H9 (cell line): Measurements from ENCODE around the gene UNC5C. TPM values are rescaled to one million over a fixed set of nuclear protein-coding genes. Genes with fewer than 3 reads are reported as not detected.

Source experiments
- DNase-seq: peaks from one replicate; pipeline ENCODE4 v3.0.0-alpha.2; 2017
- H2AFZ ChIP-seq: one replicate; pipeline ENCODE4 v1.6.1; 2013; ENCODE audit warnings: mild to moderate bottlenecking, low read length, control low read depth, moderate library complexity
- H2AK5ac ChIP-seq: 2 replicates; pipeline ENCODE4 v1.6.1; 2013; ENCODE audit warnings: low read length, control low read depth, mixed read lengths; ENCODE audit not compliant: insufficient read length
- H2BK120ac ChIP-seq: one replicate; pipeline ENCODE4 v1.6.1; 2013; ENCODE audit warnings: low read depth, mild to moderate bottlenecking, low read length, control low read depth, inconsistent platforms; ENCODE audit not compliant: poor library complexity, severe bottlenecking
- H2BK12ac ChIP-seq: 2 replicates; pipeline ENCODE4 v1.6.1; 2013; ENCODE audit warnings: low read length, control low read depth, mixed read lengths, low read depth; ENCODE audit not compliant: insufficient read length
- H2BK15ac ChIP-seq: 2 replicates; pipeline ENCODE4 v1.6.1; 2013; ENCODE audit warnings: low read depth, low read length, control low read depth
- H2BK20ac ChIP-seq: one replicate; pipeline ENCODE4 v1.6.1; 2013; ENCODE audit warnings: low read depth, mild to moderate bottlenecking, low read length, control low read depth, inconsistent platforms; ENCODE audit not compliant: poor library complexity, severe bottlenecking
- H2BK5ac ChIP-seq: 2 replicates; pipeline ENCODE4 v1.6.1; 2013; ENCODE audit warnings: low read length, control low read depth, mixed read lengths; ENCODE audit not compliant: insufficient read length
- H3K14ac ChIP-seq: 2 replicates; pipeline ENCODE4 v1.6.1; 2013; ENCODE audit warnings: low read length, control low read depth; ENCODE audit not compliant: insufficient read depth
- H3K18ac ChIP-seq: 2 replicates; pipeline ENCODE4 v1.6.1; 2013; ENCODE audit warnings: low read depth, mild to moderate bottlenecking, mixed read lengths, low read length, control low read depth; ENCODE audit not compliant: insufficient read length
- H3K23ac ChIP-seq: 2 replicates; pipeline ENCODE4 v1.6.1; 2013; ENCODE audit warnings: low read length, control low read depth, mixed read lengths, low read depth; ENCODE audit not compliant: insufficient read length
- H3K23me2 ChIP-seq: 2 replicates; pipeline ENCODE4 v1.6.1; 2013; ENCODE audit warnings: low read depth, mild to moderate bottlenecking, mixed read lengths, low read length, control low read depth; ENCODE audit not compliant: insufficient read length, poor library complexity, severe bottlenecking
- H3K27ac ChIP-seq: 2 replicates; pipeline ENCODE4 v1.5.1; 2013; ENCODE audit warnings: low read length, control low read depth, mixed read lengths, low read depth; ENCODE audit not compliant: insufficient read length
- H3K27me3 ChIP-seq: 2 replicates; pipeline ENCODE4 v1.6.1; 2013; ENCODE audit warnings: low read length, control low read depth, inconsistent platforms; ENCODE audit not compliant: insufficient read depth
- H3K4ac ChIP-seq: 2 replicates; pipeline ENCODE4 v1.6.1; 2013; ENCODE audit warnings: low read depth, mild to moderate bottlenecking, control low read depth, inconsistent platforms, low read length, moderate library complexity
- H3K4me1 ChIP-seq: 2 replicates; pipeline ENCODE4 v1.6.1; 2013; ENCODE audit warnings: low read length, control low read depth, inconsistent platforms; ENCODE audit not compliant: insufficient read depth
- H3K4me2 ChIP-seq: 2 replicates; pipeline ENCODE4 v1.6.1; 2013; ENCODE audit warnings: low read length, control low read depth, mixed read lengths; ENCODE audit not compliant: insufficient read length, insufficient read depth
- H3K56ac ChIP-seq: 2 replicates; pipeline ENCODE4 v1.6.1; 2013; ENCODE audit warnings: low read depth, mild to moderate bottlenecking, mixed read lengths, low read length, control low read depth; ENCODE audit not compliant: insufficient read length
- H3K79me1 ChIP-seq: 2 replicates; pipeline ENCODE4 v1.6.1; 2013; ENCODE audit warnings: low read depth, mild to moderate bottlenecking, moderate library complexity, low read length, control low read depth, inconsistent platforms; ENCODE audit not compliant: insufficient read depth, poor library complexity, severe bottlenecking
- H3K79me2 ChIP-seq: 2 replicates; pipeline ENCODE4 v1.6.1; 2013; ENCODE audit warnings: low read length, control low read depth, inconsistent platforms; ENCODE audit not compliant: insufficient read depth
- H3K9ac ChIP-seq: 2 replicates; pipeline ENCODE4 v1.6.1; 2013; ENCODE audit warnings: low read length, control low read depth, mixed read lengths; ENCODE audit not compliant: insufficient read length; ENCODE audit errors: extremely low read depth
- H3K9me3 ChIP-seq: one replicate; pipeline ENCODE4 v1.6.1; 2013; ENCODE audit warnings: low read depth, low read length, inconsistent platforms; ENCODE audit not compliant: control insufficient read depth
- H3T11ph ChIP-seq: one replicate; pipeline ENCODE4 v1.6.1; 2013; ENCODE audit warnings: mild to moderate bottlenecking, low read length, control low read depth, inconsistent platforms
- H4K20me1 ChIP-seq: one replicate; pipeline ENCODE4 v1.6.1; 2013; ENCODE audit not compliant: control insufficient read depth, insufficient read length, insufficient read depth
- H4K5ac ChIP-seq: 2 replicates; pipeline ENCODE4 v1.6.1; 2013; ENCODE audit warnings: low read depth, mild to moderate bottlenecking, mixed read lengths, low read length, control low read depth; ENCODE audit not compliant: insufficient read length
- H4K8ac ChIP-seq: replicated peaks from 2 replicates; pipeline ENCODE4 v1.6.1; 2013; ENCODE audit warnings: low read length, control low read depth, mixed read lengths, low read depth; ENCODE audit not compliant: insufficient read length
- H4K91ac ChIP-seq: 2 replicates; pipeline ENCODE4 v1.6.1; 2013; ENCODE audit warnings: low read depth, mild to moderate bottlenecking, moderate library complexity, mixed read lengths, low read length, control low read depth; ENCODE audit not compliant: insufficient read length
- H3K27ac Mint-ChIP-seq, 3 experiments: 2 replicates in 2 of 3; 3 replicates in 1 of 3; pipeline ENCODE4 v1.8.0; 2020 to 2021; ENCODE audit warnings: mixed read lengths in 3 of 3, mild to moderate bottlenecking in 1 of 3, moderate library complexity in 1 of 3
- H3K27me3 Mint-ChIP-seq: 2 replicates; pipeline ENCODE4 v1.8.0; 2021; ENCODE audit warnings: low read depth, mild to moderate bottlenecking, moderate library complexity, mixed read lengths
- H3K36me3 Mint-ChIP-seq, 3 experiments: 2 replicates in 2 of 3; 3 replicates in 1 of 3; pipeline ENCODE4 v1.8.0; 2020 to 2021; ENCODE audit warnings: low read depth in 3 of 3, mixed read lengths in 3 of 3; ENCODE audit not compliant: insufficient read depth in 1 of 3
- H3K4me1 Mint-ChIP-seq, 2 experiments: 2 replicates each; pipeline ENCODE4 v1.8.0; 2020; ENCODE audit warnings: mixed read lengths in 2 of 2
- H3K4me3 Mint-ChIP-seq, 2 experiments: 2 replicates in 1 of 2; 3 replicates in 1 of 2; pipeline ENCODE4 v1.8.0; 2020 to 2021; ENCODE audit warnings: mild to moderate bottlenecking in 2 of 2, mixed read lengths in 2 of 2, moderate library complexity in 1 of 2
- H3K9me3 Mint-ChIP-seq, 2 experiments: 2 replicates in 1 of 2; 3 replicates in 1 of 2; pipeline ENCODE4 v1.8.0; 2020; ENCODE audit warnings: mild to moderate bottlenecking in 2 of 2, mixed read lengths in 2 of 2, moderate library complexity in 1 of 2
- CTCF ChIP-seq: fragments of 200-600 bp; sonication (generic); conservative IDR thresholded peaks from 3 replicates; pipeline ENCODE4 v1.8.0; 2021; ENCODE audit warnings: antibody characterized with exemption, mild to moderate bottlenecking
- WGBS: extraction: QIAGEN DNeasy Blood & Tissue Kit; methylation state at CpG from one replicate; pipeline ENCODE4 v1.1.7; 2013; ENCODE audit warnings: missing lambda C conversion rate, low lambda C conversion rate, mixed read lengths; ENCODE audit not compliant: insufficient read length; ENCODE audit errors: extremely low coverage; 5-methylcytosine and 5-hydroxymethylcytosine counted together
- total RNA-seq: library from RNA; stranded (reverse); gene quantifications from 2 replicates; pipeline ENCODE4 v1.2.1, GENCODE V29; 2021

Gene UNC5C
- total RNA-seq, 1 experiment from 2014 or later, result not detected

DNA sequence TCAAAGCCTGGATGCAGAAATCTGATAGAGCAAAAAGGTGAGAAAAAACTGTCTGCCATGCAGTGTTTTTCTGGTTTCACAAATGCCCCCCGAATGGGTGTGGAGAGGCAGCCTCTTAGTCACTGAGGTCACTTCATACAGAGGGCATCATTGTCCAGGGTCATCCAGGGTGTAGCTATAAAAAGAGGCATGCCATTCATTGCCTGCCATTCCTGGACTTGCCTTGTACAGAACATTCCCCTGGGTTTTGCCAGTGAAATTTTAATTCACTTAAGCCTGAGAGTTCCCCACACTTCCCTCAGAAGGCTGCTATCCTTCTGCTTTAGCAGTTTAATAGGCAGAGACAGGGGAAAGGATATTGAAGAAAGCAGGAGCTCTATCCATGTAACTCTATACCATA lies 230.3 kb downstream of the UNC5C start:
- no peak overlapping the region for H3K4me2 ChIP-seq

More for the DNA sequence above, 230.3 kb downstream of the UNC5C start:
- no CpG with 5 or more reads among the region's 1 CpG for WGBS
- H4K91ac ChIP-seq, result no peak overlapping the region
- no peaks in the 10 kb centered on the region for H3K9me3 ChIP-seq
- no peak overlapping the region for H3K23ac ChIP-seq
- Mint-ChIP-seq H3K4me1 (peaks cover 5% of the 10 kb centered on the region in 2 experiments), H3K27me3 (no peaks in the 10 kb centered on the region; the same call in 1 of the 2 replicates), H3K9me3 (peaks cover 0 to 2% of the 10 kb centered on the region in 2 experiments; a peak in 1 of 5 replicates), H3K27ac (no peak overlapping the region), H3K4me3 (no peak overlapping the region), H3K36me3 (no peaks in the 10 kb centered on the region; a peak in 1 of 7 replicates)
- no peak overlapping the region for H3K9ac ChIP-seq
- H3K23me2 ChIP-seq, result no peaks in the 10 kb centered on the region
- H3K27ac ChIP-seq, result no peak overlapping the region
- H4K8ac ChIP-seq, result no peak overlapping the region
- no peak overlapping the region for H4K5ac ChIP-seq
- H2BK5ac ChIP-seq, result no peak overlapping the region
- no peak overlapping the region for H2BK120ac ChIP-seq
- no peak overlapping the region for H2BK15ac ChIP-seq
- H4K20me1 ChIP-seq, result no peaks in the 10 kb centered on the region
- H2AFZ ChIP-seq, result no peak overlapping the region
- no peak for TF ChIP-seq CTCF
- no peaks in the 10 kb centered on the region for H3K79me1 ChIP-seq
- H3K56ac ChIP-seq, result no peak overlapping the region
- H2BK12ac ChIP-seq, result no peak overlapping the region
- no peaks in the 10 kb centered on the region for H3K27me3 ChIP-seq
- no peak for DNase-seq
- no peak overlapping the region for H3K14ac ChIP-seq
- no peak overlapping the region for H3T11ph ChIP-seq
- peaks cover 4% of the 10 kb centered on the region; the same call in 1 of the 2 replicates for H3K4me1 ChIP-seq
- no peak overlapping the region for H3K4ac ChIP-seq
- H3K18ac ChIP-seq, result no peak overlapping the region
- H3K79me2 ChIP-seq, result no peaks in the 10 kb centered on the region
- no peak overlapping the region for H2BK20ac ChIP-seq
- no peak overlapping the region for H2AK5ac ChIP-seq
